ENCODE results near the gene GMEB2.
"Not testable (repeated sequence)": the region's sequence is repeated elsewhere in the genome, so short reads cannot be mapped to it uniquely, and the experiment has no call there.

Gene GMEB2

GRCh38 chr20:63635431-63636141 lies 8.7 kb upstream of the GMEB2 start:
- DNase-seq = peak; percentile 62

- no peak for DNase-seq
Measured at GRCh38 chr20:63633732-63634131, 6.8 kb upstream of the GMEB2 start.

GRCh38 chr20:63631426-63631825 lies 4.5 kb upstream of the GMEB2 start:
- DNase-seq = not testable (repeated sequence)

DNA sequence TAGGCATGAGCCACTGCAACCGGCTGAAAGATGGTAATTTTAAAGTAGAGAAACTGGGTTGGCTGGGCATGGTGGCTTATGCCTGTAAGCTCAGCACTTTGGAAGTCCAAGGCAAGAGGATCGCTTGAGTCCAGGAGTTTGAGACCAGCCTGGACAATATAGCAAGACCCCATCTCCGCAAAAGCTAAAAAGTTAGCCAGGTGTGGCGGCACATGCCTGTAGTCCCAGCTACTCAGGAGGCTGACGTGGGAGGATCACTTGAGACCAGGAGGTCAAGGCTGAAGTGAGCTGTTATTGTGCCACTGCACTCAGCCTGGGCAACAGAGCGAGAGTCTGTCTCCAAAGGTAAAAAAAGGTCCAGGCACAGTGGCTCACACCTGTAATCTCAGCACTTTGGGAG lies 4.1 kb upstream of the GMEB2 start:
- DNase-seq = not testable (repeated sequence)

DNA sequence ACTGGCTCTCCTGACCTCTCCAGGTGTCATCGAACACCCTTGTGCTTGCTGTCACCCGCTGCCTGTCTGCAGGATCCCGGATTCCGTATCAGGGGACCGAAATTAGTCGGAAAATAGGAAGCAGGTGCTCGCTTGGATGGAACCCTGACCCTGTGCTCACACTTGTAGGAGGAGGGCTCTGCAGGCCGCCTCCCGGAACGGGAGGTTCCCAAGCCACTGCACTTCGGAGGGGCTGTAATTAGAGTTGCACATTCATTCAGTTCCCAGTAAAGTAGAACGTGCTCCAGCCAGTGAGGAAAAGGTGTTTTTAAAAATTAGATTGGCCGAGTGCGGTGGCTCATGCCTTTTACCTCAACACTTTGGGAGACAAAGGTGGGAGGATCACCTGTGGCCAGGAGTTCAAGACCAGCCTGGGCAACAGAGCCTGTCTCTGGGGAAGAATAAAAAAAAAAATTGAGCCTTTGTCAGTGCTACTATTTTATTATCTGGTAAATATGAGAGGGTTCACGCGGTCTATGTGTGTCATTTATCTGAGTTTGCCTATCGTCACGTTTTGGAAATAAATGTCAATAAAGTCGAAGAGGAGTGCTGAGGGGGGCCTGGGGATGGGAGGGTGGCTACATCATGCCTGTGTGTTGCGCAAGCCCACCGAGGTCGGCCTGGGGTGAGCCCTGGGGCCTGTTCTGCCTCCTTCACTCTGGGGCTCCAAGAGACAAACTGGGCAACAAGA lies 1.5 kb upstream of the GMEB2 start:
- peak; percentile 60 for DNase-seq

GRCh38 chr20:63627751-63628245 lies 897 bp upstream of the GMEB2 start:
- DNase-seq = no peak

- peak; percentile 90 for DNase-seq
Measured at GRCh38 chr20:63627129-63627750, 339 bp upstream of the GMEB2 start.

GRCh38 chr20:63625771-63626423 lies 1.0 kb downstream of the GMEB2 start:
- DNase-seq = no peak

DNA sequence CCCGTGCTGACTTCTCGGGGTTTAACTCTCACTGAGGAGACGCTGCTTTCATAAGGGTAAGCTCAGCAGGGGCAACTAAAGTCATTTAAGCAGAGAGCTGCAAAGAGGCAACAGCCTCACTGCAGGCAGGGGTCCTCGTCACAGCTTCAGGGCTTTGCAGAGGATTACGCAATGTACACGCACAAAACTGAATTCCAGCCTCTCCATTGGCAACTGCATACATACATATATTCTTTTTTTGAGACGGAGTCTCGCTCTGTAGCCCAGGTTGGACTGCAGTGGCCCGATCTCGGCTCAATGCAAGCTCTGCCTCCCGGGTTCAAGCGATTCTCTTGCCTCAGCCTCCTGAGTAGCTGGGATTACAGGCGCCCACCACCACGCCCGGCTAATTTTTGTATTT lies 2.4 kb downstream of the GMEB2 start:
- no peak for DNase-seq

GRCh38 chr20:63622732-63623131 lies 4.2 kb downstream of the GMEB2 start:
- DNase-seq = no peak

DNA sequence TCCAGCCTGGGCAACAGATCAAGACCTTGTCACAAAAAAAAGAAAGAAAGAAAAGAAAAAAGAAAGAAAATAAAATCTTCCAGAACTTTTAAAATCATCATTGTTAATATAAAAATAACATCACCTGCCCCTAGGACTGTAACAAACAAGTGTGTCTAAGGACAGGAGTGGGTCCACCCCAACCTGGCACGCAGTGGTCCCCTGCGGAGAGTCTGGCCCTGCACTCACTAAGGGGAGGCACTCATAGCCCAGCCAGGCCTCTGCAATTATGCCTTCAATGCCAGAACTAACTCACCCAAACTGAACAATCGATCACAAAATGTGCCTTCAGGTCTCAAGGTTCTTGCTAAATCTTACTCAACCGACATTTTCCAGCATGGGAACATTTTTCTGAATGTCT lies 4.8 kb downstream of the GMEB2 start:
- DNase-seq = no peak

- DNase-seq = no peak
Measured at GRCh38 chr20:63620991-63621390, 5.9 kb downstream of the GMEB2 start.

DNA sequence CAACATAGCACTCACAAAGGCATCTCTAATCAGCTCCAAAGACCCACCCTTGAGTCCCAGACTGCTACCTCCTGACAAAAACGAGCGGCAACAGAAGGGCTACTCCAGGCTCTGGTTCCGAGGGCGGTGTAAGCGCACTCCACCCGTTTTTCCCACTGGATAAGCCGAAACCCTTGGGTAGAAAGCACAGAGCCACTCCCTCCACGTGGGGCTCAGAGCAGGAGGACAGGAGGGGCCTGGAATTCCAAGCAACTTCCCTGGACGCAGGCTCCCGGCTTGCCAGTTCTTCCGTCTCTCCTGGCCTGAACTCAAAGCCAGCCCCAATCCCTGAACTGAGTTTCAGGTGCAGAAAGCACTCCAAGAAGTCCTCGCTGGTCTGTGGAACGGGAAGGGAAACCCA lies 7.4 kb downstream of the GMEB2 start:
- no peak for DNase-seq

- no peak for DNase-seq
Measured at GRCh38 chr20:63619086-63619485, 7.8 kb downstream of the GMEB2 start.

DNA sequence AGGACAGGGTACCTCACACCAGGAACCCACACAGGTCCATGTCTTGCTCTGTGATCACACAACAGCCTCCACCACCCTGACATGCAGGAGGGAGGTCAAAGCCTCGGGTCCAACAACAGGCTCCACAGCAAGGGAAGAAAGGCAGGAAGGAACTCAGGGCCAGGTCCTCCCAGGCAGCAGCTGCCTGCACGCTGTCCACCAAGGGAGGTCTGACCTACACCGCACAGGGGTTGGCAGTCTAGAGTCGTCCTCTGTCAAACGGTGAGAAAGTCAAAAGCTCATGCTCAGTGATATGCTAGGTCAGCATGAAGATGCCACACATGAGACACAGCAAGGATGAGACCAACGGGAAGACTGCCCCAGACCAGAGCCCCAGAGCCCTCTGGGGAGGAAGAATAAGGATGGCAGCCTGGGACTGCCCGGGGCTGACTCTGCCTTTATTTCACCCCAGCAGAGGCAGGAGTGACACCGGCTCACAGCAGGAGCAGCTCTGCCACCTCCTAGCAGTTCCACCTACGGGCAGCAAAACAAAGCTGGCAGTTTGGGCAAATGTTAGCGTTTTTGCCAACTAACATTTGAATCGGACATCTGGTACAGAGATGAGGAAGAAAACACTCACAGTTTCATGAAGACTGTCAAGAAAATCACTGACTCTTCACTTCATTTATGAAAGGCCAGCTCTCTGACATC lies 8.5 kb downstream of the GMEB2 start:
- DNase-seq = no peak

DNA sequence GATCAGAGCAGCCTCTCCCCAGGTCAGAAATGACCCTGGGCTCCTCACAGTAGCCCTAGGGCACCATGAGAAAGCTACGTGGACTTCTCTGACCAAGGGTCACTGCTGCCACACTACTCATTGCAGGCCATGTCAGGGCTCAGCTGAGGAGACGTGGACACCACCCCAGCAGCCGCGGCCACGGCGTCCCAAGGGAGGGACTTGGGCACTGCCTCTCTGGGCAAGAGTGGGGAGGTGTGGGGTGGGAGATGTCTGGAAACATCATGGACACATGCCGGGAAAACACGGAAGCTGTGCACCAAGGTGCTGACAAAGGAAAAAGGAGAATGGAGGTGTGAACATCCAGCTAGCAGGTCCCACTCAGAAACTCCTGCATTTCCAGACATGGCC lies 9.0 kb downstream of the GMEB2 start:
- DNase-seq = no peak

DNA sequence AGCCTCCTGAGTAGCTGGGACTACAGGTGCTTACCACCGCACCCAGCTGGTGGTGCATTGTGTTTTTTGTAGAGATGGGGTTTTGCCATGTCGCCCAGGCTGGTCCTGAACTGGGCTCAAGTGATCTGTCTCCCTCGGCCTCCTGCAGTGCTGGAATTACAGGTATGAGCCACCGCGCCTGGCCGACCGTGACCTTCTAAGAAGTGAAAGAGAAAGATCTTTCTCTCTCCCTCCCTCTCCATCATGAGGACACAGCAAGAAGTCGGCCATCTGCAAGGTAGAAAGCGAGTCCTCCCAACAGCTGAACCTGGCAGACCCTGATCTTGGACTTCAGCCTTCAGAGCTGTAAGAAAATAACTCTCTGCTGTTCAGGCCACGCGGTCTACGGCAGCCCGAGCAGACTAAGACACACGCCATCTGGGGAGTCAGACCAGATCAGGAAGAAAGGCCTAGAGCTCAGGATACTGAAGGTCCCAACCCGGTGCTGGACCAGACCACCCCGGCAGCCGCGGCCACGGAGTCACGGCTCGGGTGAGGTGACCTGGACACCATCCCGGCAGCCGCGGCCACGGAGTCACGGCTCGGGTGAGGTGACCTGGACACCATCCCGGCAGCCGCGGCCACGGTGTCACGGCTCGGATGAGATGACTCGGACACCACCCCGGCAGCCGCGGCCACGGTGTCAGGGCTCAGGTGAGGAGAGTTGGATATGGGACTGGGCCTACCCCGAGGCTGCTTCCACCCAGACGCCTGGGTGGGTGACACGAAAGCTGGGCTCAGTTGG lies 9.6 kb downstream of the GMEB2 start:
- no peak for DNase-seq

DNA sequence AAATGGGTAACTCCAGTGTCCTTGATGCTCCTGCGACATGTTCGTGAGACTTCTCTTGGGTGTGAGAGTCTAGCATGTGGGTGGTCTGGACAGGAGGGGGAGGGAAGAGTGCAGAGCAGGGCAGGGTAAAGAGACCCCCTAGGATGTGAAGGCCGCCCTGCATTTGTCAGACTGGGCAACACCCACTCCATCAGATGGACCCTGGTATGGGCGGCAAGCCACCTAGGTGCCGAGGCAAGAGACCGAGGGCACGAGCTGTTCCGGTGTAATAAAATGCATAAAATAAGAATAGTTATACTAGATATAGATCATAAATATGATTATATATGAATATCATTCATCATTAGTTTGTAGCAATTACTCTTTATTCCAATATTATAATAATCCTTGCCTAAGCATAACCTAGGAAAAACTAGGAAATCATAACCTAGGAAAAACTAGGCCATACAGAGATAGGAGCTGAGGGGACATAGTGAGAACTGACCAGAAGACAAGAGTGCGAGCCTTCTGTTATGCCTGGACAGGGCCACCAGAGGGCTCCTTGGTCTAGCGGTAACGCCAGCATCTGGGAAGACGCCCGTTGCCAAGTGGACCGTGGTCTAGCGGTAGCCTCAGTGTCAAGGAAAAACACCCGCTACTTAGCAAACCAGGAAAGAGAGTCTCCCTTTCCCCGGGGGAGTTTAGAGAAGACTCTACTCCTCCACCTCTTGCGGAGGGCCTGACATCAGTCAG lies 12.9 kb downstream of the GMEB2 start:
- not testable (repeated sequence) for DNase-seq

DNA sequence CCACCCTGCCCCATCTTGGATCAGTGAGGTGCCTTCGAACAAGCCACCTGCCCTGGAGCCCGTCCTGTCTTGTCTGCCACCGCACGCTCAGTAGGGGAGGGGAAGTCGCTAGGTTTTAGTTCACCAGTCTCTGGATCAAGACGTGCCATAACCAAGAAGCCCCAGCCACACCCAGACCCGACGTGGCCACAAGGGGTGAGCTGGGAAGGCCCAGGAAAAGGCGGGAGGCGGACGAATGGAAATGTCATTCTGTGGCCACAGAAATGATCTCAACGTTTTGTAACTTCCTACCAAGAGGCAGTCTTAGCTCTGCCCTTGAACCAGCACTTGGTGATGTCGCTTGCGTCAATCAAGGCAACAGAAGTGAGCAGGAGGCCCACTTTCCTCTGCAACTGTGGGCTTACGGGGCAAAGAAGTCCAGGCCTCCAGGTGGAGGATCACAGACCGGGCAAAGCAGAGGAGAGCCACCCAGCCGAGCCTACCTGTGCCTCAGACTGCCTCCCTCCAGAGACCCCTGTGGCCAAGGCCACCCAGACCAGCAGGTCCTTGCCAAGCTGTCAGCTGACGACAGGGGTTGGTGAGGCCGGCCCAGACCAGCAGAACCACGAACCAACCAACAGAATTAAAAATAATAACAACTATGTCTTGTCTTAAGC lies 14.5 kb downstream of the GMEB2 start:
- DNase-seq = no peak

- no peak for DNase-seq
Measured at GRCh38 chr20:63611646-63612045, 15.3 kb downstream of the GMEB2 start.

Data from KG1 (cell line).